Sigmoid colon (tissue), 3 donors: Measurements from ENCODE around the gene MAST2.

Source experiments
- CTCF ChIP-seq, 4 experiments: fragments of 450-650 bp in 3 of 4; fragments of 200-600 bp in 1 of 4; IDR thresholded peaks; one replicate each; pipeline ENCODE4 v1.5.1; 2016 to 2019; ENCODE audit warnings: antibody characterized with exemption in 4 of 4, mild to moderate bottlenecking in 3 of 4, moderate library complexity in 2 of 4
- POLR2A ChIP-seq, 2 donors: fragments of 450-650 bp; IDR thresholded peaks; one replicate each; pipeline ENCODE4 v1.6.1; 2016; ENCODE audit warnings: antibody characterized with exemption in 2 of 2, mild to moderate bottlenecking in 2 of 2, moderate library complexity in 2 of 2

- TF ChIP-seq POLR2A (IDR thresholded peaks at IDR 0.05) (no peak), CTCF (IDR thresholded peaks at IDR 0.05) (no peak)
Observed at GRCh38 chr1:45854724-45855123, 51.3 kb downstream of the MAST2 start.
